Thymus (tissue), 11 donors: ENCODE data around the gene HOXB4. TPM values are rescaled to one million over a fixed set of nuclear protein-coding genes. Genes with fewer than 3 reads are reported as not detected.

Source experiments
- DNase-seq, 9 donors: peaks; one replicate each; pipeline ENCODE4 v3.0.0-alpha.2; 2013; ENCODE audit warnings: low spot score in 9 of 9, low read depth in 6 of 9, missing footprints in 1 of 9
- H3K27ac ChIP-seq, 2 donors: one replicate each; pipeline ENCODE4 v1.5.1; 2013; ENCODE audit warnings: control low read depth in 1 of 2, low read depth in 1 of 2, low read length in 1 of 2, mild to moderate bottlenecking in 1 of 2, moderate library complexity in 1 of 2
- H3K27me3 ChIP-seq, 2 donors: one replicate each; pipeline ENCODE4 v1.5.1; 2013; ENCODE audit warnings: low read length in 1 of 2; ENCODE audit not compliant: control insufficient read depth in 2 of 2, insufficient read depth in 1 of 2
- H3K36me3 ChIP-seq, 2 donors: one replicate each; pipeline ENCODE4 v1.5.1; 2013; ENCODE audit warnings: low read length in 1 of 2, mild to moderate bottlenecking in 1 of 2, moderate library complexity in 1 of 2; ENCODE audit not compliant: control insufficient read depth in 2 of 2, insufficient read depth in 2 of 2
- H3K4me1 ChIP-seq, 2 donors: one replicate each; pipeline ENCODE4 v1.5.1; 2013; ENCODE audit warnings: low read length in 2 of 2; ENCODE audit not compliant: control insufficient read depth in 2 of 2, insufficient read depth in 2 of 2
- H3K4me3 ChIP-seq, 2 donors: one replicate each; pipeline ENCODE4 v1.5.1; 2013; ENCODE audit warnings: low read length in 2 of 2, control low read depth in 1 of 2, mild to moderate bottlenecking in 1 of 2
- H3K9me3 ChIP-seq, 2 donors: one replicate each; pipeline ENCODE4 v1.5.1; 2013; ENCODE audit warnings: low read length in 1 of 2, mild to moderate bottlenecking in 1 of 2; ENCODE audit not compliant: control insufficient read depth in 2 of 2, insufficient read depth in 1 of 2
- WGBS: extraction: QIAGEN DNeasy Blood & Tissue Kit; methylation state at CpG from one replicate; pipeline ENCODE4 v1.1.7; 2013; 5-methylcytosine and 5-hydroxymethylcytosine counted together
- polyA plus RNA-seq: library from polyadenylated mRNA; stranded (reverse); fragments of 200-250 nt; gene quantifications from one replicate; pipeline ENCODE4 v1.2.3, GENCODE V29; 2013
- total RNA-seq: library from RNA; stranded (reverse); fragments of 120-200 nt; gene quantifications from one replicate; pipeline ENCODE4 v1.2.4, GENCODE V29; 2013
- donor health status: healthy.

The HOXB4 gene
- total and polyA plus RNA-seq, 2 donors, result 0.90 to 1.5 TPM

DNA sequence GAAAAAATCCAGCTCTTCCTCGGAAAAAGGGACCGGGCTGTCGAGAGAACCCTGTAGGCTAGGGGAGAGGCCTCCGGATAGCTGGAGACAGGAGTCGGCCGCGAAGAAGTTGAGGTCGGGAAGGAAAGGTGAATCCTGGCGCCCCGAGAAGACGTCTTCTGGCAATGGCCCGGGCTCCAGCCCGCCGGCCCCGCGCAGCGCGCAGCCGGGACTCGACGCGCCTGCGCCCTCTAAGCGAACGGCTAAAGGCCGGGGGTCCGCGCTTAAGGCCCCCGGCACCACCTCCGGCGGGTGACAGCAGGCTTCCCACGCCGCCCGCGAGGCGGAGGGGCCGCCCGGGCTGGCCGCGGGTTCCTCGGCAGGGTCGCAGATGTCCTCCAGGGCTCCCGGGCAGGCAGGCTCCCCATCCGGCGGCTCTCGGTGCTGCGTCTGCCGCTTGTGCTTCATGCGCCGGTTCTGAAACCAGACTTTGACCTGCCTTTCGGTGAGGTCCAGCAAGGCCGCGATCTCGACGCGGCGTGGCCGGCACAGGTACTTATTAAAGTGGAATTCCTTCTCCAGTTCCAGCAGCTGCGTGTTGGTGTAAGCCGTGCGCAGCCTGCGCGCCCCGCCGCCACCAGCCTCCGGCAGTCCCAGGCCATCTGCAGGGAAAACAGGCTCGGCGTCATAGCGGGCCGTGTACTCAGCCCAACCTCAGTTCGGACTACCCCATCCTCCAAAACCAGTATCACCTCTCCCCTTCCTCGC lies 34.9 kb downstream of the HOXB4 start:
- peak in 4 of 9 donors; percentile 50 to 82 (median 59) for DNase-seq
- Histone ChIP-seq H3K4me1 (peaks cover 9 to 64% of the 10 kb centered on the region in 2 donors), H3K36me3 (no peaks in the 10 kb centered on the region), H3K27ac (peak overlapping the region; percentile 81 to 82), H3K9me3 (no peaks in the 10 kb centered on the region), H3K27me3 (peaks cover 20 to 67% of the 10 kb centered on the region in 2 donors), H3K4me3 (peak overlapping the region; percentile 60 to 75)
- under 1% methylated on average over 72 of the region's 72 CpGs for WGBS

DNA sequence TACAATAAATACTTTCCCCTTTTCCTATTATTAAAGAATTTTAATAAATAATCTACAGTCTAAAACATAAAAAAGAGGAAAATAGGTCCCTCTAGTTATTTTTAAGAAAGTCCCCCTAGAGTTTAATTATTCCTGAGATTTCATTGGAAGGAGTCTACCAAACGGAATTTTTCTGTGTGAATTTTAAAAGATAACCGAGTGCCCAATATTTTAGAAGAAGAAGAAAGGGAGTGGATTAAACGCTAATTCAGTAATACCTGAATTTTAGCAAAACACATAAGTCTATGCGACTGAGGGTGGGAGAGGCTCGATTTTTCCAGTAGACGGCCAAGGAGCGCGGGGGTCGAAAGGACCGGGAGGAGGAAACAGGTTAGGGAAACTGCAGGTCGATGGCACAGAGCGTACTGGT lies 35.4 kb downstream of the HOXB4 start:
- peak in 1 of 9 donors; percentile 29 for DNase-seq
- Histone ChIP-seq H3K4me3 (peak overlapping the region; percentile 60 to 75), H3K27me3 (peaks cover 20 to 67% of the 10 kb centered on the region in 2 donors), H3K36me3 (no peaks in the 10 kb centered on the region), H3K27ac (peak overlapping the region; percentile 67 to 82), H3K9me3 (no peaks in the 10 kb centered on the region), H3K4me1 (peaks cover 9 to 58% of the 10 kb centered on the region in 2 donors)
- WGBS, result 8% methylated on average over 12 of the region's 12 CpGs

DNA sequence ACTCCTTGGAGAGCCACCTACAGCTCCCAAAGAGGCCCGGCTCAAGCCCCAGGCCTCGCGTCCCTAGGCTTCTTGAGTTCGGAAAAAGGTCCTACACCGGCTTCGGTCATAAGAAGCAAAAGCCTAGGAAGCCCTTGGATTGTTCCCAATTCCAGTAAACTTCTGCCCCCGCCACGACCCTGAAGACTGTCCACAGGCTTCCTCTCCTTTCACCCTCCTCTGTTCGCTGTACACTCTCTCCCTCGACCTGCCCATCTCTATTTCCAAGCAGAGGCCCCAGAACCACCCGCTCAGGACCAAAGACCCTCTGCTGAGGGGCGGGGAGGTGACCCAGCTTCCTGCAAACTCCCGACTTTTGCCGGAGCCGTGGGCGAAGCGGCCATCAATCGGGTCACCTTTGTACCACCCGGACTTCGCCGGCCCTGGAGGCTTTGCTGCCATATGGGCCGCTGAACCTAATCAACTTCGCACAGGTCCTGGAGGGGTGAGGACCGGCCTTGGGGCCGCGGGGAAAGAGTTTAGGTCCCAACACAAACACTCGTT lies 36.0 kb downstream of the HOXB4 start:
- WGBS, result 24% methylated on average over 27 of the region's 27 CpGs

DNA sequence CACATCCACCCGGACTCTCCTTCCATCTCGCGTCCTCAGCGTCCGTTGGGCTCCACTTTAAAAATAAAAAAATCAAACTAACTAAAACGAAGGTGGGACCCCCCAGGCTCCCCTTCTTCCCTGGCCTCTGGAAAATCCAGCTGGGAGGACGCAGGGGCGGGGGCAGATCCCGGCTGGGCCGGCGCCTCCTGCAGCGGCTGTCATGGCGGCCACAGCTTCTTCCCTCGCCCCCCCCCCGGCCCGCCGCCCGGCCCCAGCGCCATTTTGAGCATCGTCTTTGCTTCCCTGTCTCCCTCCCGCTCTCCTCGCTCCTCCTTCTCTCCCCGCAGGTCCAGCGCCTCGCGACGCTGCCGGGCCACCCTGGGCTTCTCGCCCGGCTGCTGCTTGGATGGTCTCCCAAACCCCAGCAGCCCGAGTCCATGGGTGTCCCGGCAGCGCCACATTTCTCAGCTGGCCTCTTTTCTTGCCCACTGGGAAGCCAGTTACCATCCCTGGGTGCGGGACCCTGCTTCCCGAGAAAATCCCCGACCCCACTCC lies 36.5 kb downstream of the HOXB4 start:
- Histone ChIP-seq H3K36me3 (no peaks in the 10 kb centered on the region), H3K27ac (peak overlapping the region; percentile 67 to 76), H3K4me3 (peak overlapping the region; percentile 60 to 75), H3K27me3 (peaks cover 20 to 61% of the 10 kb centered on the region in 2 donors), H3K9me3 (no peaks in the 10 kb centered on the region), H3K4me1 (peaks cover 4 to 47% of the 10 kb centered on the region in 2 donors)
- peak in 4 of 9 donors; percentile 28 to 71 (median 47) for DNase-seq
- WGBS, result 4% methylated on average over 35 of the region's 36 CpGs

More for the DNA sequence above, 36.0 kb downstream of the HOXB4 start:
- Histone ChIP-seq H3K9me3 (no peaks in the 10 kb centered on the region), H3K4me1 (peaks cover 9 to 53% of the 10 kb centered on the region in 2 donors), H3K27ac (peak overlapping the region; percentile 67 to 76), H3K36me3 (no peaks in the 10 kb centered on the region), H3K27me3 (peaks cover 20 to 66% of the 10 kb centered on the region in 2 donors), H3K4me3 (peak overlapping the region; percentile 60 to 75)
- peak in 4 of 9 donors; percentile 26 to 66 (median 33) for DNase-seq

DNA sequence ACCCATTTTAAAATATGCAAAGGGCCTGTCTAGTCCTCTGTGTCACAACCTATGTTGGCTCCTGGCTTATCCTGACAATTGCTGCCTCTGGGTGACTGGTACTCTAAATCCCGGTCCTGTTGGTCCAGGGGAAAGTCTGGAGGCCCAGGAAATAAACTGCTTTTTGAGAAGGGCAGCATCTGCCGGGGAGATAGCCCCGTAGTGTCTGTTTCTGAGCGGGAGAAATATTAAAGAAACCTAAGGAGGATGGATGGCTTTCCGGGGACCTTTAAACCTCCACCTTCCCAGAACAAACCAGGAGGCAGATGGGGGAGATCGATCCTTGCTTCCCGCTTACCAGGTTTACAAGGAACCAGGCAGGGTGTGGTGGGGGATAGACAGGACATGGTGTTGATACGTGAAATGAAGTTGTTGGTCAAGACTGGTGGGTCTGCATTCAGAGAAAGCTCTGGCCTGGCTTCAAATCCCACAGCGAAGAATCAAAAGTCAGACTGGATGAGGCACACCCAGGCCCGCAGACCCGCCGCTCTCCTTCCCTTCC lies 37.0 kb downstream of the HOXB4 start:
- H3K4me1 ChIP-seq, result peaks cover 4 to 42% of the 10 kb centered on the region in 2 donors
- DNase-seq, result no peak
- no peaks in the 10 kb centered on the region for H3K9me3 ChIP-seq
- H3K36me3 ChIP-seq, result no peaks in the 10 kb centered on the region
- H3K27ac ChIP-seq, result peak overlapping the region; percentile 55 to 76
- peaks cover 20 to 58% of the 10 kb centered on the region in 2 donors for H3K27me3 ChIP-seq
- 48% methylated on average over 12 of the region's 12 CpGs for WGBS
- H3K4me3 ChIP-seq, result peak overlapping the region; percentile 60 to 75

DNA sequence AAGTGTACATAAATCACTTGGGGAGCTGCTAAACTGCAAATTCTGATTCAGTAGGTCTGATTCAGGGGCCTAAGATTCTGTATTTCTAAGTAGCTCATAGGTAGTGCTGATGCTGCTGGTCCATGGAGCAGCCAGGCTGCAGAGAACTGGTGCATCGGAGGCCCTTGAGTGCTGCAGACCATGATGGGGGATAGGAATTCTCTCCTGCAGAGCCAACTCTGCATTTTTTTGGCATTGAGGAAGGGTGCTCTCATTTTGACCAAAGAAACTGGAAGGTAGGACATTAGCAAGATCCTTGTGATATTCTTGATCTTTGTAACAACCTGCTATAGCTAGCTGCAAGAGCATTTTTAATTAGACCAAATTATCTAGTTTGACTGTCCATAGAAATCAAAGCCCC lies 37.9 kb downstream of the HOXB4 start:
- no peak for DNase-seq
- Histone ChIP-seq H3K27ac (no peak overlapping the region), H3K9me3 (no peaks in the 10 kb centered on the region), H3K36me3 (no peaks in the 10 kb centered on the region), H3K4me3 (no peak overlapping the region), H3K27me3 (peaks cover 16 to 54% of the 10 kb centered on the region in 2 donors), H3K4me1 (peaks cover 4 to 34% of the 10 kb centered on the region in 2 donors)
- 95% methylated on average over 1 of the region's 1 CpG for WGBS

DNA sequence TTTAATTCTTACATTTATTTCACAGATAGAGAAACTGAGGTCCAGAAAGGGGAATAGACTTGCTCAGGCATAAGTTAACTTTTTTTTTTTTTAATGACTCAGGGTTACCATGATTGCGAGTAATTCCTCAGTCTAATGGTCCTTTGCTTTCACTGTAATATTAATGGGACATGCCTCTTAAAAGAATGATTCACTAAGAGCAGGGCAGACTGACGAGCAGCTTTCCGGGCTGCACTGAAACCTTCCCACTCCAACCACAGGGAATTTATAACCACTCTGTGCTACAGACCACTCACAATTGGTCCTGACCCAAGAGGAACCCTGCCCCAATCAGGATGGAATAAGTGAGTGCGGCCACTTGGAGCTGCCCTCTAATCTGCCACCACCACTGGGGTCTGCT lies 39.0 kb downstream of the HOXB4 start:
- 97% methylated on average over 4 of the region's 4 CpGs for WGBS

DNA sequence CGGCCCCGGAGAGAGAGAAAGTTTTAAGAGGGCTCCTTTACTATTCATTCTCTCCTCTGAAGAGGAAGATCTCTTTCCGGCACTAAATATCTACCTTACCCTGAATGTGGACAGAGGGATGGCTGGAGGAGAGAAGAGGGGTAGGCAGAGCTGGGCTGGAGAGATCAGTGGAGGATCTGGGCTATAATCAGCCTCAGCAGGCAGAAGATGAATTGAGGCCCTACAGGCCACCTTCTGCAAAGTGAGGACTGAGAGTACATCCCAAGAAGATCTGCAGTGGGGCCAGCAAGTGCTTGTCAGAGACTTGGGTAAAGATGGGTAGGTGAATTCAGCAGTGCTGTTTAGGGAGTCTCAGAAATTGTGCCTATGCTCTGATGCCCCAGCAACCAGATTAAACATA lies 40.8 kb downstream of the HOXB4 start:
- Histone ChIP-seq H3K27me3 (peaks cover 2 to 29% of the 10 kb centered on the region in 2 donors), H3K9me3 (no peaks in the 10 kb centered on the region), H3K4me1 (peaks cover 0 to 13% of the 10 kb centered on the region in 2 donors)

More for the DNA sequence above, 39.0 kb downstream of the HOXB4 start:
- Histone ChIP-seq H3K9me3 (no peaks in the 10 kb centered on the region), H3K27me3 (peaks cover 9 to 44% of the 10 kb centered on the region in 2 donors), H3K27ac (no peak overlapping the region), H3K4me1 (peaks cover 0 to 25% of the 10 kb centered on the region in 2 donors), H3K4me3 (no peak overlapping the region), H3K36me3 (no peaks in the 10 kb centered on the region)
- DNase-seq, result no peak

More for the DNA sequence above, 40.8 kb downstream of the HOXB4 start:
- no peak overlapping the region for H3K27ac ChIP-seq
- WGBS, result 97% methylated on average over 3 of the region's 3 CpGs
- no peak overlapping the region for H3K4me3 ChIP-seq
- no peak for DNase-seq
- H3K36me3 ChIP-seq, result no peaks in the 10 kb centered on the region
